HG02798 (cell line): ENCODE results near the gene RGS5.

Experiments used
- ATAC-seq: cut with Tn5 transposase; IDR thresholded peaks from one replicate; pipeline ENCODE4 v1.9.1; 2021; ENCODE audit warnings: mild to moderate bottlenecking; ENCODE audit not compliant: unreplicated experiment, poor library complexity

RGS5 gene

DNA sequence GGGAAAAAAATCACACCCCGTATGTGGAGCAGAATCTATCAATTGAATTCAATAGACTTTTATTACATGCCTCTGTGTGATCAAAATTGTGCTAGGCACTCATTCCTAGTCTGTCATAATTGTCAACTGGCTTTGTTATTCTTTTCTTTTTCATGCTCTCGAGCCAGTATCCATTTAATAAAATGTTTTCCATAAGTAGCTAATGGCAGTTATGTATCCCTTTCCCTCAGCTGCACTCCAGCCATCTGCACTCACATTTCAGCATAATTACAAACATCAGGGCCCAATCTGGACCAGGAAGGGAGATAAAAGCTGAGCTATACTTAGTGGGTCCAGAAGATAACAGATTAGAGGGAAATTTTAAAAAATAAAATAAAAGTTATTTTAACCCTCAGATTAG is 15.9 kb downstream of the RGS5 start:
- ATAC-seq, result no peak

DNA sequence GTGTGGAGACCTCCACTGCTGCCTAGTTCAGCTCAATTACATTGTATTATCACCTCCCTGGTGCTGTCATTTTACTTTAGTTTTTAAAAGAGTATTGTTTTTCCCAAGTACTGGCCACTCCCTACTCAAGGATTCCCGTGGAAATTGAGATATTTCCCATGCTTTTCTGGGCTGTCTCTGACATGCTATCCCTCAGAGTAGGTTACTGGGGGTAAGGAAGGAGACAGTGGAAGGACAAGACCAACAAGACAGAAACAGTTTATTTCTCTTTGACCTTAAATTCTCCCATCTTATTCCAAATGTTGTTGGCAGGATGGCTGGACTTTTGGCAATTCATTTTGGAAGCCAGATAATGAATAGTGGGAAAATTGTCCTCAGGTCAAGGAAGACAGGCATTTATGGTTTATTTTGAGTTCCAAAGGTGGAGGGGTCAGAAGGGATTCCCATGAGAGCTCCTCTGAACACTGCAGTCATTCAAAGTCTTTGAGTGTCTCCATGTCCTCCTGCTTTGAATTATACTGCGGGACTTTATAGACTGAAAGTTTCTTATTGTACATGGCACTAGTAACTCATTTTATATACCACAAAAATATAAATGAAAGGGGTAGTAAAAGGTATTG is 20.3 kb downstream of the RGS5 start:
- ATAC-seq, result no peak

DNA sequence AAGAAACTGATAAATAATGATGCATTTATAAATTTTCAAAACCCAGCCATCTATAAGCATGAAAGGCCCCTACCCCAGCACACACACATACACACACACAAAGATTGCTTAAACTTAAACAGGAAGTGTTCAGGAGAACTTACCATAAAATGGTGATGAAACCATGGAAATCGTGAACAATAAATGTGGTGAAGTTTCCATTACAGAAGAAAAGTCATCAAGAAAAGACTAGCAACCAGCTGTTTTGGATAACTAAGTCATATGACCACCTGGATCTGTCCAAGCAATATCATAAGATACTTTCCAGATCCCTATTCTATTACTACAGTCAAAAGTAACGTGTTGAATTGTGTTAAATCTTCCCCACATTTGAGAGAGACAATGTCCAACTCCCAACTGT is 24.1 kb downstream of the RGS5 start:
- ATAC-seq, result no peak

DNA sequence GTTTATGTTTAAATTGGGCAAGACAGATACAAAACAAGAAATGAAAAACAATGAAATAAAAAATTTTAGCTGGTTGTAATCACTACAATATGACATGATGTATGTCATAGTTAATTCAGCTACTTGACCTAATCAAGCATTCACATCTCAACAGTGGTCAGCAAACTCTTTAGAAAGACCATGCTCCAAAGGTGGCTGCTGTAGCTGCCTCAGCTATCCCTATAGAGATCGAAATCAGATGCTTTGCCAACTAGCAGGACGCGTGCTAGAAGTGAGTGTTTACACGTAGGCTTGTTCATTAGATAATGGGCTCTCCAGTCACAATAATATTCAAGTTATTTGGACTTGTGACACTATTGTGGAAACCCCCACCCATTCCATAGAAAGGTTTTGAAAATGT is 25.9 kb downstream of the RGS5 start:
- no peak for ATAC-seq

DNA sequence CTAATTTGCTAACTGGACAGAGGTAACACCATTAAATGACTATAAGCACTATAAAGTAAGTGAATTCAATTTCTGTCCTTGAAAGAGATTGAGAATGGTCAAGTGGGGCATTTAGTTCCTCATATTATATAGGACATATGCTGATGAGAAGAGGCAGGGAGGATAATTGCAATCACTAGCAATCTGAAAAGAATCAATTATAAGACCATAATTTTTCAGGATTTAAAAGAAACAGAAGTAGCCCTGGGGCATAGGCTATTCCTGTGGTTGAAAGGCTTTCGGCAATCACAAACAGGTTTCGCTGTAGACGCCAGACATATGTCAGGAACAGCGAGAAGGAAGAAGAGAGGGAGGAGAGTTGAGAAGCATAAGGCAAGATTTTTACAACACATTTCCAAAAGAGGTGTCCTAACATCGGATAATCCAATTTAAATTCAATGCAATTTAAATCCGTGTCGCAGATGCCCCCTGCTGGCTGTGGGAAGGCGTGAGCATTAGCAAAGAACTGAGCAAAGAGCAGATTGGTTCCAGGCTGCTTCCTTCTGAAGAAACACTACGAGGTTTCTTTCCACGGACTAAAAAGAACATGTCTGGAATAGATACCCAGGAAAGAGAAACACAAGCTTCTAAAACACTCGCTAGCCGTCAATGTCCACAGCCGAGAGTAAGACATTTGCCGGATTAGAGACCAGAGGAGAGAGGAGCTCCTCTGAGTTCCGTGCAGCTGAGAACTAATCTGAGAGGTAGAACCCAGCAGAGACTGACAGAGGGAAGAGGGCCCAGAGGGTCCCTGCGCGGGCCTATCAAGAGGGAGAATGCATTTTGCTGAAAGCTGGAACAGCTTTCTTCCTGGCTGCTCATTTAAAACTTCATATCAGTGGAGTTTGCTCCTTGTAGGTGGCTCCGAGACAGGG is 27.9 kb downstream of the RGS5 start:
- peak; percentile 57 for ATAC-seq

DNA sequence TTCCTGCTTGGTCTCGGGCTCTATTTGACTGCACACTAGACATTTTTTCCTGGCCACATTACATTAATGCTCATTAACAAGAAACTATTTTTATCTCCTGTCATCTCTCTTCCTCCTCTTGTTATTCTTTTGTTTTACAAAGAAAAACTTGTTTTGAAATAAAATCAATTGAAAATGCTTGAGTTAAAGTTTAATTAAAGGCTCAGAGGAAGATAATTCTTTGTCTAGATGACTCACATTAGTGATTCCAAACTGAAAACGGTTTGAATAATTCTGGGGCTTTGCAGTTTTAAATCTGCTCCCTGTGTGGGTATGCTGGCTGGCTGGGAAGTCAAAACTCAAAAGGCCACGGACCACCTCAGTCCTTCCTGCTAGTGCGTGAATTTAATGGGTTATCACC is 29.6 kb downstream of the RGS5 start:
- ATAC-seq, result no peak

DNA sequence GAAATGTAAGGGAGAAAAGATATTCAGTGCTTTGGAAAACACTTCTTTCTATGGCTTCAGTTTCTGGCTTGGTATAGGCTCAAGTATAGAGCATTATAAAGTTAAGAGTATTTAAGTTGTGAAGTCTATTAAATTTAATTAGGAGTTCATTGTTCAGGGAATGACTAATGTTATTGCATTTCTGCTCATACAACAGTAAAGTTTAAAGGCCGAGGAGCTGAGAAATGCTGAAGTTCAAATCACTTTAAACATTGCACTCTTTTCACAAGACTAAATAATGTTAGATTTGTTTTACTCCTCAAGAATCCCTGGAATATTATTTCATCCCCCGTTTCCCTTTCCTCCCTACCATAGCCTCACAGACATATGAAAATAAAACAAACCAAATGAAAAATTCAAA is 30.1 kb downstream of the RGS5 start:
- no peak for ATAC-seq

DNA sequence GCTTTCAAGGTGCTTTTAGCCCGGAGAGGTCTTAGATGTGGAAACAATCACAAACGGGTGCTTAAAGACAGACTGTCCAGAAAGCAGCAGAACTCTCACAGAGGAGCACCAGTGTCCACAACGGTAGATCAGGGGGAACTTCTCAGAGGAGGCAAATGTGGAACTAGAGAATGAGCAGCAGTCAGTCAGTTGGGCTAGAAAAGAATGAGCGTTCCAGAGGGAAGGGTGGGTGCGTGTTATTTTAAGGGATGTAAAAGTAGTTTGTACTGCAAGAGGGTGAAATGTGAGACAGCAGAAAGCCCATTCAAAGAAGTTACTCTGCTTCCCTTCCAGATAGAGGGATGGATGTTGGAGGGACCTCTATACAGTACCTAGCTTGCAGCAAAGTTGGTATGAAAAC is 30.9 kb downstream of the RGS5 start:
- no peak for ATAC-seq

DNA sequence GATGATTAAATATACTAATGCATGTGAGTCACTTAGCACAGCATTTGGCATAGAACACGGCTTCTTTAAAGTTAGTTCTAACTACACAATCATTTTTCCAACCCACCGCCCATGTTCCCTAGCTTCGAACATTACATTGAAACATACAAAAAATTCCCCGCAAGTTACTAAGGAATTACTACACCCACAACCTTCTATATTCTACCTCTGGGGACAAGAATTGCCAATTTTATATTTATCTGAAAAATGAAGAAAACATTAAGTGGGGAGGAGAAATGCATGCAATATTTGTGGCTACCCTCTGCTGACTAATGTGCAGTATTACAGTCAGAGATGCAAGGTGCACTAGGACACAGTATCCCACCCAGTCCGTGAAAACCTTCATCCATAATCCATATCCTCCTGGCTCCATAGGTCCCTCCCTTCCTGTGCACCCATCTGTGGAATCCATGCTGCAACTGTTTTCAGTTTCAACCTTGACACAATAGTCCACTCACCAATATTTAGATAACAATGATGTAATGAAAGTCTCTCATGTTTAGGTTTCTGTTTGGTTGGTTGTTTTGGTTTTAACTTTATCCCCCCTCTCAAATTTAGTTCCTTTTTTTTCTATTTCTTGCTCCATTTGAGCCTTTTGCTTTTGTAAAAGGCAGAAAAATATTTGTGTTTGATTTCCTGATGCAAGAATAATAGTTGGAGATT is 31.6 kb downstream of the RGS5 start:
- ATAC-seq, result no peak

DNA sequence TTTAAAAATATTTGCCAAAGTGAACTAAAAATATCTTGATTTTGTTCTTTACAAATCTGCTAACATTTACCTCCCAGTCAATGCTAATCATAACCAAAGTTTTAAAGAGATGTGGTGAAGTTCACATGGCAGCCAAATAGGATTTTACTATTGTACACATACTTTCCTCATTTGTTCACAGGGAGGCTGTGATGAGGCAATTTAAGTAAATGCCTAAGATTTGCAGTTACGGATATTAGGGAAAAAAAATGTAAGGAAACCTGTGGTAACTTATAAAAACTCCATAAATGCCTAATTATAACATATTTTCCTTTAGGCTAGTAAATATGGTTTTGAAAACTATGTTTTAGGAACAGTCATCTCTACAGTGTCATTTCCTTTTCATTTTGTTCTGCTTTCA is 32.4 kb downstream of the RGS5 start:
- ATAC-seq, result no peak

DNA sequence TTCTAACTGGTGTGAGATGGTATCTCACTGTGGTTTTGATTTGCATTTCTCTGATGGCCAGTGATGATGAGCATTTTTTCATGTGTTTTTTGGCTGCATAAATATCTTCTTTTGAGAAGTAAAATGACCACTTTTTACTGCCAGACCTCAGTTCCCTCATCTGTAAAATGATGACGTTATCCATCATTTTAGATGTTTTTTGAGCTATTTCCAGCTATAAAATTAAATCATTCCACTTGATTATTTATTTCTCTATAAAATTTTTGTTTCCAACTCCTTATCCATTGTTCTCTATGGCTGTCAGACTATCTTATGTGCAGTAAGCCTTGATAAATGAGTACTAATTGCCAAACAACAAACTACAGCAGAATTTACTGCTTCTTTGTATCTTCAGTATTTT is 33.2 kb downstream of the RGS5 start:
- no peak for ATAC-seq

DNA sequence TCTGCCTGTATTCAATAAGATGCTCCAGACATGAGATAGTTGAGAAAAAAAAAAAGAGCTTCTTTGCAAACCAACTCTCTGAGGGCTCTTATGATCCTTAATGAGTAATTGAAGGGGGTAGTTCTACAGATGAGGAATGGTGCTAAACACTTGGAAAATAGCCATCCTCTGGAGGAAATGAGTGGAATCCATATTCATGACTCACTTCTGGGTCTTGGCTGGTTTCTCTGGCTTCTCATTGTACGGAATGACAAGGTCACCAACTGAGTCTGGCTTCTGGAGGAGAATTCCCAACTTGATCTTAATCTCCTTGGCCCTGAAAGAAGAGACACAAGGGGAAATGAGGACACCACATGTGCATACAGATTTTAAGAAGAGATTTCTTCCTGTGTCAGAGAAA is 34.7 kb downstream of the RGS5 start:
- no peak for ATAC-seq

DNA sequence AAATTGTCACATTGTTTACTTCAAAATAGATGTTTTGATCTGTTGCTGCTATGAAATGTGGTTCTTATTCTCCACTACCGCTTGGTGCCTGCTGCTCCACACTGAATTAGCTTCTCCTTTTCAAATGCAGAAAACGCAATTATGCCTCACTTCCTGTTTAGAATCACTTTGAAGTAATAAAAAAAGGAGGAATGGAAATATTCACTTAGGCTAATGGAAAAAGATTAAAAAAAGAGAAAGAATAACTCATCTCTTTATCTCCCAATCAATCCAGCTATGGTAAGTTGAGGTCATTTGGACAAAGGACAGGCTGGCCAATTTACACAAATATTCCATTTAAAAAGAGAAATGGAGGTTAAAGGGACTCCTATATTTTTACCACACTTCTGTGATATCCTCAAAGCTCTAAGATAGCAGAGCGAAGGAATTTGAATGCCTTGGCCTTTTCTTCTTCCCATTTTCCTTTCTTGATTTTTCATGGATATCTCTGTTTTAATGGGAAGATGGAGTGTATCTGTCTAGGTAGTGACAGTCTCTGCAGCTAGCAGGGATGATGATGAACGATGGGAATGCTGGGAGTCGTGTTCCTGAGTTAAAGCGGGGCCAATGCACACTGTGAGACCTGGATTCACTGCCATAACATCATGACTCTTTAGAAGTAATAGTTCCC is 35.7 kb downstream of the RGS5 start:
- no peak for ATAC-seq

DNA sequence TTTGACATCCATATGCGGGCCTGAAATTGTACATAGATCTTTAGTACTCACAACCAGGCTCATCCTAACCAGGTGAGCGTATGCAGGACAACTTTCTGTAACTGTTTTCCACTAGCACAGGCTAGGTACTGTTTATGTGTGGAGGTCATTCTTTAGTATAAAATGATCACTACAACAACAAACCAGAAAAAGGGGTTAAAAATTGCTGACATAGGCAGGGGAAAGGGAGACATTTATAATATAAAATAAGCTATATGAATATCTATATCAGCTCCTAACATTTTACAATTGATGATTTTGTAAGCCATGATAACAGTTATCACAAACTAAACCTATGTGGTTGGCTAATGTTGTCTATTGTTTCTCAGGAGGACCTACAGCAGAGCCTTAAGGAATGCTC is 37.6 kb downstream of the RGS5 start:
- no peak for ATAC-seq

DNA sequence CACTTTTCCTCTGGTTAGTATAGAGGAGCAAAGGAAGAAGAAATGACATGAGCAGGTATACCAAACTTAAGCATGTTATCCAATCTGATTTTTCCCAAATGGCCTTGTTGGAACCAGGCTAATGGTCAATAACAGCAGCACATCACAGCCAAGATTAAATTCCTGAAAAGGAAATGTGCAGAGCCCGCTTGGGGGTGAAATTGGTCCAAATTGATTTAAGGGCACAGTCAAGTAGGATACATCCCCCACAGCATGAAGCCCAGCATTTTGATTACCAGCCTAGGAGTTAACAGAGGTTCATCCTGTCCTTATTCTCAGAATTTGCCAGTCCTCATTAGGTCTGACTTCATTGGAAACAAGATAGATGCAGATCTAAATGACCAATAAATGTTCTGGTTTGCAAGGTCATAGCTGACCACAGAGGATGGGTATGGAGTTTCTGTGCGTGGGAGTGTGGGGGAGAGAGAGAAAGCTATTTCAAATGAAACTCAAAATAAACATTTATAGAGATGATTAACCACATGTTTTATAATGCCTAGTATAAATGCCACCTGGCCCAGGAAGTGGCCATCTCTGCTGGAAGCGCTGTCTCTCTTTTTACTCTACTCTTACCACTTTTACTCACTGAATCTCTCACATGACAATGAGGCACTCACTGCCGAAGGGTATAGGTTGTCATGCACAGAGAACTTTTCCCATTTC is 38.7 kb downstream of the RGS5 start:
- no peak for ATAC-seq

DNA sequence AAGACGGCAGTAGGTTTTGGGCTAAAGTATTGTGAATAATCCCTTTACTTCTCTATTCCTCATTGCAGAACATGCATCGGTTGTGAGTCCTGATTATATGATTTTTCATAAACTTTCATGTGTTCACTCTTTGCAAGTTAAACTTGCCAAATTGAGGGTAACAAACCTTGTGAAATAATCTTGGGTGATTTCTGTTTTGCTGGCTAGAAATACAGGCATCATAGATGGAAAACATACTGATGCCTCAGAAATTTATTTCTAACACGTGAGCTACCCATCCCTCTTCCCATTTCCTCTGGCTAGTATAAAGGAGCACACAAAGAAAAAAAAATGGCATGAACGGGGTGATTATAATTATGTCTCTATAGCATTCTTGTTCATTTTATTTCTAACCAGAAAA is 39.6 kb downstream of the RGS5 start:
- no peak for ATAC-seq

DNA sequence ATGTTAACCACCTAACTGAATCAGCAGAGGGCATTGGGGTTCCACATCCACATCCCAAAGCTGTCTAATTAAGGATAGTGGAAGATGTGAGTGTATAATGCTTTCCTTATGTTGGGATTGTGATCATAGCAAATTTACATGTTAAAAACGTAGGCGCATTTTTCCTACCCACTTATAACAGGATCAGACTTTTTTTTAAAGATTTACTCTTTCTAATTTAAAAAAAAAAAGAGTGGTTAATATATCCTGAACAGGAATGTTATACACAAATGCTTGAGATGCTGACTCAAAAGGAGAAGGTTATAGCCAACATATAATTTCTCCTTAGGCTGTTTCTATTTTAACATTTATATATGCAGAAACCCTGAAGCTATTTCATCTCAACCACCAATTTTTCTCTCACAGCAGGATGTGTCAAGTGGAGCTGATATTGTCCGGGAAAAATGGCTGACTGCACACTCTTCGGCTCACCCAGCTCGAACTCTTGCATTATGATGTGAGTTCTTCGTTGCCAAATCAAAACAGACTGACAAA is 40.3 kb downstream of the RGS5 start:
- no peak for ATAC-seq

DNA sequence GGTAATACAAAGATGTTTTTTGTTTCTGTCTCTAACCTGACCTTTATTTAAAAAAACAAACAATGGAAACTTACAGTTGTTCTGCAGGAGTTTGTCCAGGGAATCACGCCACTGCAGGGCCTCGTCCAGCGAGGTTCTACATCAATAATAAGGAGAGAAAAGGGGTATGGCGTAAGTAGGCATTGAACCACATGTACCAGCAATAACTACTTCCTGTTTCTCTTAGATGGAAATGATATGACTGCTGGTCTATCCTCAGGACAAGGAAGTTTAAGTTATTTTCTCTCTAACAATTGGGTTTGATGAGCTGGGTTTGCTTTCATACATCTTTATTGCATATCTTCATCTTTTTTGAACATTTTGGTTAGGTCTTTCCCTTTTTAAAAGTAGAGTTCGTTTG is 40.9 kb downstream of the RGS5 start:
- ATAC-seq, result no peak

DNA sequence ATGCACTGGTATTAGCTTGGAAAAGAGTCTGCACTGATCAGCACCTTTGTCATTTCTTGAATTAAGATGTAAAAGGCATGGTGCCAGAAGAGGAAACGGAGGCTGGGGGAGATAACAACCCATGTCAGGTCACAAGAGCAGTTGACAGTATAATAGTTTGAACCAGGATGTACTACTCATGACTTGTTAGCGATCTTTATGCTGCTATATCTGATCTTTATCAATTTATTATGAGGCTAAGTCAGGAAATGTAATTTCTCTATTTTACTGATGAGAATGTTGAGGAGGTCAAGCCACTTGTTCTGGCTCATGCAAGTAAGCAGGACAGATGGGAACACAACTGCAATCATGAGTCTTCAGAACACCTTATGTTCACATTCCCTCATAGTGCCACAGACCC is 41.4 kb downstream of the RGS5 start:
- ATAC-seq, result no peak

DNA sequence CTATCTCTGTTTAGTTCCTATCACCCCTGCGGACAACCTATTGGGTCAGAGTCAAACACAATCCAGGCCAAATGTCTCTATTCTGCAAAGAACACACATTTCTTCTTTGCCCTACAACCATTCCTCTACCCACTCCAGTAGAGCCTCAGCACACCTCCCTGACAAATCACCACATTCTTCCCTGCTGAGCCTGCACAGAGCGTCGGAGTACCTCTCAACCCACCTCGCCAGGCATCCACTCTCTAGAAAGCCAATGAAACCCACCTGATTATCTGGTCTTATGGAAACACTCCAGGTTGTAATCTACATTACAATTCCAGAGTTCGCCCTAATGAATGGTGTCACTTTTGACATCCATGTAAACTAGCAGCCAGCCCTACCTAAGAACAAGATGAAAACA is 47.1 kb downstream of the RGS5 start:
- ATAC-seq, result no peak
